Loucy (cell line): ENCODE data around the gene DCDC1.
A peak's percentile ranks its signal among the peaks of the same experiment; 100 is the strongest.

Source experiments
- H2AFZ ChIP-seq: fragments of 200-600 bp; sonication (generic); 2 replicates; pipeline ENCODE4 v1.6.0; 2016; ENCODE audit warnings: antibody characterized with exemption, mild to moderate bottlenecking, low read length, moderate library complexity
- H3F3A ChIP-seq: fragments of 200-600 bp; 2 replicates; pipeline ENCODE4 v1.6.0; 2016; ENCODE audit warnings: antibody characterized with exemption, low read depth, mild to moderate bottlenecking
- H3K27me3 ChIP-seq: fragments of 200-600 bp; sonication (generic); 2 replicates; pipeline ENCODE4 v1.6.1; 2014; ENCODE audit warnings: low read length, mild to moderate bottlenecking; ENCODE audit not compliant: insufficient read depth, poor library complexity, severe bottlenecking
- H3K36me3 ChIP-seq: fragments of 200-600 bp; sonication (generic); 2 replicates; pipeline ENCODE4 v1.6.1; 2016; ENCODE audit warnings: low read length; ENCODE audit not compliant: insufficient read depth
- H3K4me1 ChIP-seq: fragments of 200-600 bp; sonication (generic); 2 replicates; pipeline ENCODE4 v1.5.1; 2014; ENCODE audit warnings: low read length, mild to moderate bottlenecking; ENCODE audit not compliant: insufficient read depth, poor library complexity, severe bottlenecking
- H3K4me2 ChIP-seq: fragments of 200-600 bp; sonication (generic); 2 replicates; pipeline ENCODE4 v1.6.0; 2014; ENCODE audit warnings: antibody characterized with exemption, low read length, low read depth, mild to moderate bottlenecking; ENCODE audit not compliant: poor library complexity, severe bottlenecking
- H3K4me3 ChIP-seq: fragments of 200-600 bp; sonication (generic); 2 replicates; pipeline ENCODE4 v1.5.1; 2014; ENCODE audit warnings: low read length, mild to moderate bottlenecking, mixed read lengths; ENCODE audit not compliant: poor library complexity, severe bottlenecking
- H3K79me2 ChIP-seq: fragments of 200-600 bp; sonication (generic); 2 replicates; pipeline ENCODE4 v1.6.1; 2014; ENCODE audit warnings: low read length; ENCODE audit not compliant: insufficient read depth
- H3K9ac ChIP-seq: fragments of 200-600 bp; sonication (generic); 2 replicates; pipeline ENCODE4 v1.6.0; 2014; ENCODE audit warnings: mild to moderate bottlenecking, low read depth, low read length, moderate library complexity; ENCODE audit not compliant: poor library complexity, severe bottlenecking
- H3K9me2 ChIP-seq: fragments of 200-600 bp; sonication (generic); replicated peaks from 2 replicates; pipeline ENCODE4 v1.6.1; 2016; ENCODE audit warnings: low read depth, low read length, mixed read lengths
- H3K9me3 ChIP-seq: fragments of 200-600 bp; sonication (generic); 2 replicates; pipeline ENCODE4 v1.6.1; 2014; ENCODE audit warnings: mild to moderate bottlenecking, antibody characterized with exemption, low read length, low read depth; ENCODE audit not compliant: insufficient read depth
- H4K20me1 ChIP-seq: fragments of 200-600 bp; sonication (generic); 2 replicates; pipeline ENCODE4 v1.6.0; 2014; ENCODE audit warnings: antibody characterized with exemption, low read length, mild to moderate bottlenecking; ENCODE audit not compliant: insufficient read depth, poor library complexity, severe bottlenecking
- EZH2phosphoT487 ChIP-seq: fragments of 200-600 bp; IDR thresholded peaks from 2 replicates; pipeline ENCODE4 v1.6.1; 2018; ENCODE audit warnings: antibody characterized with exemption, mild to moderate bottlenecking, moderate library complexity, borderline replicate concordance
- TF ChIP-seq, protein P1 (sequence below): fragments of 200-600 bp; sonication (generic); conservative IDR thresholded peaks from 2 replicates; pipeline ENCODE4 v1.5.1; 2014; ENCODE audit warnings: mild to moderate bottlenecking, antibody characterized with exemption, low read length

Gene DCDC1

DNA sequence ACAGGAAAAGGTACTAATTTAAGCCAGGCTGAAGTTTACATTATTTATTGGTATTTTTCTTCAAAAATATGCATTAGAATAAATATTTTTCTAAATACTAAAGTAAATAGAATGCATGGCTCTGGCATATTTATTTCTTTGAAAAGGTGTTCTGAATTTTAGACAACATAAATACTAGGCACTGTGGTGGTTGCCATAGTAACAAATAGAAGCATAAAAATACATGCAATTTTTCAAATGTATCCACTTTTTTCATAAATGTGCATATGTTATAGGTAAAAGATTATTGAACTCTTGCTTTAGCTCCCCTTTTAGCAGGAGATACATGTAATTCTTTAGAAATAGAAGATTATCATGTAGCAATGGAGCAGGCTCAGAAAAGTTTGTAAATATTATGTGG lies 18.4 kb downstream of the DCDC1 start:
- Histone ChIP-seq H3K9me3 (no peaks in the 10 kb centered on the region), H3K79me2 (no peaks in the 10 kb centered on the region)
- TF ChIP-seq, protein P1, sequence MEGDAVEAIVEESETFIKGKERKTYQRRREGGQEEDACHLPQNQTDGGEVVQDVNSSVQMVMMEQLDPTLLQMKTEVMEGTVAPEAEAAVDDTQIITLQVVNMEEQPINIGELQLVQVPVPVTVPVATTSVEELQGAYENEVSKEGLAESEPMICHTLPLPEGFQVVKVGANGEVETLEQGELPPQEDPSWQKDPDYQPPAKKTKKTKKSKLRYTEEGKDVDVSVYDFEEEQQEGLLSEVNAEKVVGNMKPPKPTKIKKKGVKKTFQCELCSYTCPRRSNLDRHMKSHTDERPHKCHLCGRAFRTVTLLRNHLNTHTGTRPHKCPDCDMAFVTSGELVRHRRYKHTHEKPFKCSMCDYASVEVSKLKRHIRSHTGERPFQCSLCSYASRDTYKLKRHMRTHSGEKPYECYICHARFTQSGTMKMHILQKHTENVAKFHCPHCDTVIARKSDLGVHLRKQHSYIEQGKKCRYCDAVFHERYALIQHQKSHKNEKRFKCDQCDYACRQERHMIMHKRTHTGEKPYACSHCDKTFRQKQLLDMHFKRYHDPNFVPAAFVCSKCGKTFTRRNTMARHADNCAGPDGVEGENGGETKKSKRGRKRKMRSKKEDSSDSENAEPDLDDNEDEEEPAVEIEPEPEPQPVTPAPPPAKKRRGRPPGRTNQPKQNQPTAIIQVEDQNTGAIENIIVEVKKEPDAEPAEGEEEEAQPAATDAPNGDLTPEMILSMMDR, result no peak

DNA sequence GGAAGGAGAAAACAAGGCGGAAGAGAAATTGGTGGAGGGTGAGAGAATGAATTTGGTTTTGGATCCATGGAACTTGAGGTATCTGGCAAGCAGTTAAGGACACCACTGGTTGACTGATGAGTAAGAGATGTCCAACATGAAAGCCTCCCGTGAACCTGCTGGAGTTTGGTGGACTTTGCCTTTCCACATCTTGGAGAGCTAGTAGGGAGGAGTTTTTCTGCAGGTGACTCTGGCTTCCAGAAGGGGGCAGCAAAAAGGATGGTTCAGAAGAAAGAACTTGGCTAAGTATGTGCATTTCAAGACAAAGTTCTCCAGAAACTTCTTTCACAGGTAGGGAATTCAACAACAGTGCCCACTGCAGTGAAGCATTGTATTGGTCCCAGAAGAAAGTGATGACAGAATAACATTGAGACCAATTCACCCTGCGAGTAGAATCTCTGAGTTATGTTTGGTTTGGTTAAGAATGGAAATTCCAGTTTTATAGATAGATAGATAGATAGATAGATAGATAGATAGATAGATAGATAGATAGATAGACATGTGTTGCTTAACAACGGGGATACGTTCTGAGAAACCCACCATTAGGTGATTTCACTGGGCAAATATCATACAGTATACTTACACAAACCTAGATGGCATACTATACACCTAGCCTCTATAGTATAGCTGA lies 28.5 kb downstream of the DCDC1 start:
- no peaks in the 10 kb centered on the region for H3K36me3 ChIP-seq
- H3K9me3 ChIP-seq, result no peaks in the 10 kb centered on the region
- no peaks in the 10 kb centered on the region for H3K79me2 ChIP-seq
- no peak overlapping the region for H3K4me3 ChIP-seq
- no peak overlapping the region for H2AFZ ChIP-seq
- no peaks in the 10 kb centered on the region for H3K27me3 ChIP-seq
- H3F3A ChIP-seq, result no peaks in the 10 kb centered on the region
- TF ChIP-seq, protein P1, result peak; percentile 79
- no peak for TF ChIP-seq EZH2phosphoT487
- no peak overlapping the region for H3K9ac ChIP-seq
- H4K20me1 ChIP-seq, result no peaks in the 10 kb centered on the region
- no peaks in the 10 kb centered on the region for H3K9me2 ChIP-seq
- H3K4me2 ChIP-seq, result no peak overlapping the region
- peaks cover 10% of the 10 kb centered on the region for H3K4me1 ChIP-seq

More for the DNA sequence above, 18.4 kb downstream of the DCDC1 start:
- H3K4me1 ChIP-seq, result no peaks in the 10 kb centered on the region
- no peak overlapping the region for H3K4me3 ChIP-seq
- no peak overlapping the region for H3K9ac ChIP-seq
- no peak overlapping the region for H2AFZ ChIP-seq
- no peak overlapping the region for H3K4me2 ChIP-seq
- no peaks in the 10 kb centered on the region for H3K36me3 ChIP-seq
- H3F3A ChIP-seq, result no peaks in the 10 kb centered on the region
- H3K27me3 ChIP-seq, result no peaks in the 10 kb centered on the region
- no peaks in the 10 kb centered on the region for H4K20me1 ChIP-seq
- no peaks in the 10 kb centered on the region for H3K9me2 ChIP-seq

DNA sequence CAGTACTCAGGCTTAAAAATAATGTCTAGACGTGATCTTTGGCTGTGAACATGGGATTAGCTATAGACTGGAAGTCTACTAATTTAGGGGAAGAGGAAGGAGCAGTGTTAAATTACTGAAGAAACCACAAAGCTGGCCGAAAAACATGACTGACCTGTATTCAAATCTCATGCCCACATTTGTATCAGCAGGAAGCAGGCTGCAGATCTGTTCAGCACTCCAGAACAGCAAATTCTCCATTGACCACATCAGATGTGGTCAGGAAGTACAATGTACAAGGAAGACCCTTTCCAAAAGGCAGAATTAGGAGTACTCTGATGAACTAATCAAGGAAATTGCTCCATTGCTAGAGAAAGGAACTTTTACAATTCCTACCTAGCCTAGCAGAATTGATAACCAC lies 31.7 kb downstream of the DCDC1 start:
- Histone ChIP-seq H3K36me3 (no peaks in the 10 kb centered on the region), H3F3A (no peaks in the 10 kb centered on the region), H3K27me3 (no peaks in the 10 kb centered on the region), H3K4me3 (no peak overlapping the region), H3K4me1 (peaks cover 10% of the 10 kb centered on the region), H2AFZ (no peak overlapping the region), H3K79me2 (no peaks in the 10 kb centered on the region), H3K9me3 (no peaks in the 10 kb centered on the region), H3K4me2 (peak overlapping the region; percentile 21), H3K9me2 (no peaks in the 10 kb centered on the region), H4K20me1 (no peaks in the 10 kb centered on the region), H3K9ac (no peak overlapping the region)
- TF ChIP-seq EZH2phosphoT487, result no peak
- TF ChIP-seq, protein P1, result no peak
